Neural crest cell (in vitro differentiated cells): ENCODE measurements around the gene RCCD1. TPM values are rescaled to one million over a fixed set of nuclear protein-coding genes. Genes with fewer than 3 reads are reported as not detected.

ENCODE experiments used
- DNase-seq: peaks from one replicate; pipeline ENCODE4 v3.0.0; 2021; ENCODE audit warnings: low read depth, mixed read lengths, low spot score
- H3K27ac Mint-ChIP-seq: one replicate; pipeline ENCODE4 v1.8.0; 2021; ENCODE audit warnings: mild to moderate bottlenecking, mixed read lengths; ENCODE audit not compliant: unreplicated experiment
- H3K27me3 Mint-ChIP-seq: 2 replicates; pipeline ENCODE4 v1.8.0; 2021; ENCODE audit warnings: low read depth, mild to moderate bottlenecking, mixed read lengths
- H3K36me3 Mint-ChIP-seq: 2 replicates; pipeline ENCODE4 v1.8.0; 2021; ENCODE audit warnings: low read depth, mild to moderate bottlenecking, mixed read lengths
- H3K4me1 Mint-ChIP-seq: 2 replicates; pipeline ENCODE4 v1.8.0; 2021; ENCODE audit warnings: mixed read lengths
- H3K4me3 Mint-ChIP-seq: one replicate; pipeline ENCODE4 v1.8.0; 2021; ENCODE audit warnings: mild to moderate bottlenecking, mixed read lengths
- H3K9me3 Mint-ChIP-seq: 2 replicates; pipeline ENCODE4 v1.8.0; 2021; ENCODE audit warnings: mixed read lengths
- CTCF ChIP-seq: fragments of 200-600 bp; sonication (generic); conservative IDR thresholded peaks from 2 replicates; pipeline ENCODE4 v1.5.0; 2021; ENCODE audit warnings: antibody characterized with exemption, mild to moderate bottlenecking
- total RNA-seq: library from RNA; stranded (reverse); gene quantifications from 2 replicates; pipeline ENCODE4 v1.2.1, GENCODE V29; 2021

The RCCD1 gene
- total RNA-seq, 1 donor from 2014 or later = 20.9 TPM

GRCh38 chr15:90934949-90935751 lies 19.5 kb upstream of the RCCD1 start, which contains the start of gene UNC45A:
UNC45A (plus strand) TSS chr15:90935285; CDS start chr15:90935325, 40 bp downstream.
- H3K27ac Mint-ChIP-seq = peak within 1 kb of the TSS; percentile 81

GRCh38 chr15:90936823-90937222 lies 17.9 kb upstream of the RCCD1 start:
- H3K27me3 Mint-ChIP-seq = no peaks in the 10 kb centered on the region
- H3K27ac Mint-ChIP-seq = no peak overlapping the region
- no peaks in the 10 kb centered on the region for H3K9me3 Mint-ChIP-seq
- no peak for DNase-seq
- TF ChIP-seq CTCF = no peak
- H3K36me3 Mint-ChIP-seq = peaks cover 6% of the 10 kb centered on the region
- H3K4me1 Mint-ChIP-seq = peaks cover 25% of the 10 kb centered on the region
- H3K4me3 Mint-ChIP-seq = peak overlapping the region; percentile 91

More at GRCh38 chr15:90934949-90935751, 19.5 kb upstream of the RCCD1 start, which contains the start of gene UNC45A:
- peak; percentile 89 for DNase-seq
- H3K36me3 Mint-ChIP-seq = peaks cover 6% of the 10 kb centered on the region
- H3K9me3 Mint-ChIP-seq = no peaks in the 10 kb centered on the region
- peak within 1 kb of the TSS; percentile 91 for H3K4me3 Mint-ChIP-seq
- TF ChIP-seq CTCF = no peak
- H3K4me1 Mint-ChIP-seq = peaks cover 32% of the 10 kb centered on the region
- H3K27me3 Mint-ChIP-seq = no peaks in the 10 kb centered on the region

GRCh38 chr15:90938261-90938660 lies 16.4 kb upstream of the RCCD1 start:
- Mint-ChIP-seq H3K4me3 (no peak overlapping the region), H3K36me3 (peaks cover 6% of the 10 kb centered on the region), H3K27me3 (no peaks in the 10 kb centered on the region), H3K9me3 (no peaks in the 10 kb centered on the region), H3K27ac (no peak overlapping the region), H3K4me1 (peaks cover 20% of the 10 kb centered on the region)
- no peak for DNase-seq
- no peak for TF ChIP-seq CTCF

- Mint-ChIP-seq H3K27ac (no peak overlapping the region), H3K9me3 (no peaks in the 10 kb centered on the region), H3K4me3 (peak overlapping the region; percentile 38), H3K4me1 (peaks cover 13% of the 10 kb centered on the region), H3K27me3 (no peaks in the 10 kb centered on the region), H3K36me3 (peaks cover 6% of the 10 kb centered on the region)
- no peak for TF ChIP-seq CTCF
- DNase-seq = no peak
These were observed 14.9 kb upstream of the RCCD1 start for GRCh38 chr15:90939756-90940155.

- TF ChIP-seq CTCF = no peak
- DNase-seq = no peak
- Mint-ChIP-seq H3K27ac (no peak overlapping the region), H3K27me3 (no peaks in the 10 kb centered on the region), H3K4me3 (no peak overlapping the region), H3K4me1 (peaks cover 9% of the 10 kb centered on the region), H3K36me3 (peaks cover 6% of the 10 kb centered on the region), H3K9me3 (no peaks in the 10 kb centered on the region)
These were observed 13.6 kb upstream of the RCCD1 start for GRCh38 chr15:90941038-90941437.
